HL-60/S4 treated with phorbol 12-myristate 13-acetate at 8.2 ng/mL for 4 days and 3 days (cell line): Measurements from ENCODE around the gene ZBTB7B.

ENCODE experiments used
- in situ Hi-C: fragments of 300-500 bp; cut with MboI; formaldehyde crosslinking; loops from 2 replicates; pipeline ENCODE4 v1.15.0; 2022; ENCODE audit warnings: low sequenced_read_pairs

ZBTB7B gene

DNA sequence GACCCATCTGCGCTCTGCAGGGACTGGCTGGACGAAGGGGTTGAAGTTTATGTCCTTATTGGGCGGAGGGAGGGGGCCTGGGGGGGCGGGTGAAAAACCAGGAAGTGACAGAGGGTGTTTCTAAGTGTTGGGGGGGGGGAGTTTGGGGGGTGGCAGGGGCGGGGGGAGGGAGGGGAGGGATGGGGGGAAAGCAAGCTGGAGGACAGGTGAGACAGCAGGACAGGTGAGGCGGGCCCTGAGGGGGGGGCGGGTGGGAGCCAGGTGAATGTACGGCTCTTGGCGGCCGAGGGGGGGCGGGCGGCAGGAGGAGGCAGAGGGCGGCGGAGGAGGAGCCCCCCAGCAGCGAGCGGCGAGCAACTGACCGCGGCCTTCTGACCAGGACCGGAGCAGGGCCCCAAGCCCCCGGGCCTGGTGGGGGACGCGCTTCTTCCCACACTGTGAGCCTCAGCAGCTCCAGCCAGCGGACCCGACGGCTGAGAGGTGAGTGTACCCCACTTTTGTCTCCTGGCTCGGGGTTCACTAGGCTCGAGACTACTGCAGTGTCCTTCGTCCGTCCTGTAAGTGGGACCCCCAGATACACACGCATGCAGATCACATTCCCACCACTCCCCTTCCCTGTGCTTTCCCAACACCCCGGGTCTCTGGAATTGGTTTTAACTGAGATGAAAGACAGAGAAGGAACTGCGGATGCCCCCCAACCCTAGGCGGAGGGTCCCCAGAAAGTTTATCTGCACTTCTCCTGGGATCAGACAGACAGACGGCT is at the start of gene ZBTB7B:
ZBTB7B (plus strand) TSS at position 339 of the 763 bp plus-strand sequence. CDS start 11,859 bp downstream, outside the sequence.
- in situ Hi-C loops, result no loop called here

DNA sequence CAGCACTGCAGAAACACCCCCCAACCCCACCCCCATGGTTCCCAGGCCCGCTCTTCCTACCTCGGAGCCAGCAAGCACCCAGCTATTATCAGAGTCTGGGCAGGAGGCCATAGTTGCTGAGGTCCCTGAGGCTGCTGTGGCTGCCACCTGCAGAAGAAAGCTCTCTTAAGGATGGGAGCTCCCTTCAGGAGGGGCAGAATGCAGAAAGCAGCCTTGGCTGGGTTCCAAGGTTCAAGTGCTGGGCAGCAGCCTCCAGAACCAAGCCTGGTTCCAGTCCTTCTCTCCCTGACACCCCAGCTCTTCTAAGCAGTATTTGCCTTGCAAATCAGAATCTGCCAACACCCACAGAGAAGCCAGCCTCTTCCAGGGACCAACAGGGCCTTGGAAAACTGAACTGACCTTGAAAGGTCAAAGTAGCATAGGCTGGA is 49.0 kb upstream of the ZBTB7B start:
- in situ Hi-C loops, result no loop called here

DNA sequence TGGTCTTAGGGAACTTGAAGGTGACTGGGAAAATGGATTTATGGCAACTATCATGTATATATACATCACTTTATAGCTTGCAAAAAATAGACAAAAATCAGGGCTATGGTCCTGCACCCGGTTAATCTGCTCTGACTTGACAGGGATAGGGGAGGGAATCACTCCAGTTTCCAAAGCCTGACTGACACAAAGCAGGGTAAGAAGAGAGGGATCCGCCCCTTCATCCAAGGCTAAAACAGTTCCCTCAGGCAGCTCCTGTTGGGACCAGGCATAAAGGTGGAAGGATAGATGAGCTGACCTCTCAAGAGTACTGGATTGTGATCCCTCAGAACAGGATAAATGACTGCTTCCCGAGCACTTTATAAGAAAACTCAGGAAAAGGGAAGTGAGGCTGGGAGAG is 48.1 kb upstream of the ZBTB7B start:
- in situ Hi-C loops, result no loop called here

DNA sequence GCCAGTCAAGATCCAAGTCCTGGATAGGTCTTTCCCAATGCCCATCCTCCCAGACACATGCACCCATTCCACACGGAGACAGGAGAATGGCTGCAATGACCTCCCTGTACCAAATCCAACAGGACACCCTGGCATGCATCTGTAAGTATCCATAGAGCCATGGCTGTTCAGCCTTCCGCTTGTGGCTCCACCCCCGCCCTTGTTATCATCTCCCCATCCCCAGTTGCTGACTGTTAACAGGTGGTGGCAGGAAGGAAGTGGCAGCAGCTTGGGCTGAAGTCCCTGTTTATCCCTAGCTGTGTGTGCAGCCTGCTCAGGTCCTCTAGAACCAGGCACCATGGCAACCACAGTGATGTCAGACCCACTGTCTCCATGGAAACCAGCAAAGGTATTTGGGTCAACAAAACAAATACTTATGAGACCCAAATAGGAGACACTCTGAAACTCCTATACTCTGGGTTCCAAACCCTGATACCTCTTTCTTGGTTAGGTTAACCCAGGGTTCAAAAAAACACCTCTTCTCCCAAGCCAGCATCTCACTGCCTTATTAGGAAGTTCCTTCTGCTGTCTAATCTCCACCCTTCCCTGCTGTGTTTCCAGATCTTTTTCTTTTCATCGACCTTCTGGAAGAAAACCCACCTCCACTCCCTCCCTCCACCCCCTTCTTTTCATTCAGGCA is 47.4 kb upstream of the ZBTB7B start:
- in situ Hi-C loops, result no loop called here

DNA sequence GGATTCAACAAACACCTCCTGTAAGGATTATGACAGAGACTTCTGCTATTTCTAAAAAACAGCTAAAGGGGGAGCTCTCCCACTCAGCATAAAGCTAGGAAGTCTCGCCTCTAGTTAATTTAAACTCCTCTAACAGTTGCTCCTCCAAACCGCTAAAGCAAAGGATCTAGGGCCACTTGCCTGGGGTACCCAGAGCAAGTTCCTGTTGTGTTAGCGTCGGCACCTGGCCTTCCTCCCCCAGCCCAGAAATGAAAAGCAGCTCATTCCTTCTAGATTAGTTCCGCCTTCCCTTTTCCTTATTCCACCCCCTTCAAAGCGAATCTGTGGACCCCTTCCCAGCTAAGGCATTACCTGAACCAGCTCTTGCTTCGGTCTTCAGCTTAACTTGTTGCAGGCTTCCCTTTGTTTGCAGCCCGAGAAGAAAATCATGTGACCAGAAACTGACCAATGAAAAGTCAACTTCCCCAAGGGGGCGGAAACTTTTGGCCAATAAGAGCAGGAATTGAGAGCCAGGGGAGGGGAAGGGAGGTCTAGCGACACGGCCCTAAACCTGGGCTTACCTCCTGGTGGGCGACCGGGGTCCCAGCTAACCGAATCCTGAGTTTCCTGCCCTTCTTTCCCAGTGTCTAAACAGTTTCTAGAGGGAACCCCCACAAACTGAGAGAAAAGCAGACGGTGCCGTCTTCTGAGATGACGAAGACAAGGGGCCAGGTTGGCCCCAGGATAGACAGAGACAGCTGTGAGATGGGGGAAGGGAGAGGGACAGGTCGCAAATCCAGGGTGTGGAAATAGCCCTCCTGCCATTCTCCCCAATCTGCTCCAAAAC is 46.7 kb upstream of the ZBTB7B start, which contains the start of gene PBXIP1:
PBXIP1 (minus strand) TSS at position 382 of the 826 bp plus-strand sequence. CDS start 2,378 bp downstream, outside the sequence.
- in situ Hi-C loops, result no loop called here

DNA sequence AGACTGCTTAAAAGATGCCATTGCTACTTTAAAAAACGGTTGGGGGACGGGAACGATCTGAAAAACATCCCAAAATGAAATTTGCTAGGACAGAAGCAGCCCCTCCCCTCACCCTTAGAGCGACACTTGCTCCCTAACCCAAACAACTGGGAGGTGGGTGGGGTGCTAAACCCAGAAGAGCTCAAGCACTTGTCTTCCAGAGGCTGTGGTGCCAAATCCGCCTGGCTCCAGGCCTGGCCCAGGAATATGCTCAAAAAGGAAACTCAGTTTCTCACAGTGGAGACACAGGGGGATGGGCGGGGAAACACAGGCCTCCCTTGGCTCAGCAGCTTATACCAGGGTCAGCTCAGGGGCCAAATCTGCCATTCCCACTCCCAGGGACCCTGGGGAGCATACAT is 46.1 kb upstream of the ZBTB7B start:
- in situ Hi-C loops, result no loop called here

DNA sequence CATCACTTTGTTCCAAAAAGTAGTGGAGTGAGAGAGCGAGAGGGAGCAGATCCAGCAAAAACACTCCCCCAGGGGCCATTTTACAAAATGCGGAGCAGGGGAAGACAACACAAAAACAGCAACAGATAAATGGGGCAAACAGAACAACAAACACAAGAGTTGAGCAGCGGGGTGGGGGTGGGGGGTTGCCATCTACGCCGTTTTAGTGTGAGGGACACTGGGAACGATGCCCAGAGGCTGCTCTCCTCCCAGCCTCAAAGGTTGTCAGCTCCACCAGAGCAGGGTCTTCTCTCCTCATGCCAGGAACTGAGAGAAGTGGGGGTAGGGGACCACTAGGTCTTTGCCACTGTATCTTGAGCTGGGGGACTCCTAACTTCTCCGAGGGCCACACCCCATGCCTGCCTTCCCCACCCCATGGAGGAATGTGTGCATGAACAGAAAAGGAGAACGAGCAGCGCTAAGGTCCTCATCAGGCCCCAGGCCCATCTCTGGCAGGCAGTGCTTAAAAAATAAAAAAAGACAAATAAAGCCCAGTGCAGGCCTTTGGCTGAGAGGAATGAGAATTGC is 45.4 kb upstream of the ZBTB7B start:
- in situ Hi-C loops, result no loop called here

DNA sequence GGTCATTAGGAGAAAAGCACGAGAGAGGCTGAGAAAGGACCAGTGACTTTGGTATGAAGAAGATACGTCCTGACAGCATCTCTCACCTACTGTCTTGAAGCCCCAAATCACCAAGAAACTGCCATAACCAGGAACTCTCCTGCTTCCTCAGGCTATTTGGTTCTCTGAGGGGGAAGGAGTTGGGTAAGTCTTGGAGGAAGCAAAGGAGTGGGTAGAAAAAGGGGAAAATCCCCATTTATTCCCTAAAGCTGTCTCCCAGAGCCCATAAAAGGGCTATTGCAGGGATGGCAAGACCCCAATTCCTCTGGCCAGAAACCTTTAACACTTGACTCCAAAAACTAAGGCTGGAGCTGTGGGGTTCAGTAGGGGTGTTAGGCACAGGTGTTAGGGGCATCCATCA is 44.6 kb upstream of the ZBTB7B start:
- in situ Hi-C loops, result no loop called here

DNA sequence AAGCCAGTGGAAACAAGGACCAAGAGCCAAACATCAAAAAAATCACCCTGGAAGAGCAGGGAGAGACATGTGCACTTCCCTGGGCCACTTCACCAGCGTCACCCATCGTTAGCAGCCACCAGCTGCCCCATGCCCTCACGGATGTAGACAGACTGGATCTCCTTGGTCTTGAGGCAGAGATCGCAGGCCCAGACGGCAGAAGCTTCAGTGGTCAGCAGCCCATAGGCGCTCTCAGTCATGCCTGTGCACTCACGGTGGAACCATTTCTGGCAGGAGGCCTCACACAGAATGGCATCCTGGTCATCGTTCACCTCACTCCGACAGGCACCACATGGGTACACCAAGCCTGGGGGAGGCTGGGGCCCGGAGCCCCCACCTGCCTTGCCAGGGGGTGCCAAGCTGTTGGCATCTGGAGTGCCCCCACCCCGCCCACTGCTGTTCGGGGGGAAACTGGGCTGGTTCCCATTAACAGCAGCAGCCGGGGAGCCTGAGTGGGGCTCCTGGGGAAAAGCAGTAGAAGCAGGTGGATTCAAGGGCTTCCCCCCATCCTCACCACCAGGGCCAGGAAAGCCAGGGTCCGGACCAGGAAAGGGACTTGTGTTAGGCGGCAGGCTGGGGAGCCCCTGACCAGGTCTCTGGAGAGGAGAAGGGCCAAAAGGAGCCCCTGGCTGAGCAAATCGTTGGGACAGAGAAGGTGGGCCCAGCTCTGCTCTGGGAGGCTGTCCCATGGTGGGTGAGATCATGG is 43.7 kb upstream of the ZBTB7B start:
- in situ Hi-C loops, result no loop called here

DNA sequence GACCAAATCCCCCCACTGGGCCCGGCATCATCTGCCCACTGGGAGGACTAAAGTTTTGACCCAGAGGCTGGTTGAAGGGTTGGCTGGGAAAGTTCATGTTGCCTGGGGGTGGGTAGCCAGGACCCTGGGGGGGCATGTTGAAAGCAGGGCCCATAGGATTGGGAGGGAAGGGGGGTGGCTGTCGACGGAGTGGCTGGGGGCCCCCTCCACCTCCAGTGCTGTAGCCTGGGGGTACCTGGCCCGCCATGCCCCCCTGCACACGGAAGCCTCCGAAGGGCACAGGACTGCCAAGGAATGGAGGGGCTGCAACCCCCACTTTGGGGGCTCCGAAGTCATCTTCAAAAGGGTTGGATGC is 43.2 kb upstream of the ZBTB7B start:
- in situ Hi-C loops, result no loop called here

DNA sequence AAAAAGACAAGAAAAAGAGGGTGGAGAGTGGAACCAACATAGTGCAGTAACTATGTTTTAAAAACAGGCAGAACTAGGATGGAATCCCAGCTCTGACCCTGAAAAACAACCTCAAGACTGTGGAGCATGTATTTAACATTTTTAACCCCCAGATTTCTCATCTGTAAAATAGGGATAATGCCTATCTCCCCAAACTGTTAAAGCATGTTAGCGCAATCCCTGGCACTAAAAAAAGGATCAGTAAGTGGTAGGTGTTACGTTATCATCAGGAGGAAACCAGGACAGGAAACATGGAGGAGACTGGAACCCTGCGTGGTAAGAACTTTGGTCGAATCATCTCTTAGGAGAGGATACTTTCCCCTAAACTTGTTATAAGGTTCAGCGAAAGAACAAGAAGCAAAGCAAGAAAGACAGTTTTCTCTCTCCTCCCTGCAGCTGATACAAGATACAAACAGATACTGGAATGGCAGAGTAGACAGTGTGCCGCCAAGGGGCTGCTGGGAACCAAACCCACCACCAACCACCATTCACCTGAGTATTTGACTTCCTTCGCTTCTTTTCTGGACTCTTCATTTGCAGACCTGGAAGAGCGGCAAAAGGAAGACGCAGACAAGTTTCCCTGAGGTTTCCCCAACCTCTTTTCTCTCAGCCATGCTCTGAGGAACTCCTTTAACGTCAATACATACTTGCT is 42.0 kb upstream of the ZBTB7B start:
- in situ Hi-C loops, result no loop called here

DNA sequence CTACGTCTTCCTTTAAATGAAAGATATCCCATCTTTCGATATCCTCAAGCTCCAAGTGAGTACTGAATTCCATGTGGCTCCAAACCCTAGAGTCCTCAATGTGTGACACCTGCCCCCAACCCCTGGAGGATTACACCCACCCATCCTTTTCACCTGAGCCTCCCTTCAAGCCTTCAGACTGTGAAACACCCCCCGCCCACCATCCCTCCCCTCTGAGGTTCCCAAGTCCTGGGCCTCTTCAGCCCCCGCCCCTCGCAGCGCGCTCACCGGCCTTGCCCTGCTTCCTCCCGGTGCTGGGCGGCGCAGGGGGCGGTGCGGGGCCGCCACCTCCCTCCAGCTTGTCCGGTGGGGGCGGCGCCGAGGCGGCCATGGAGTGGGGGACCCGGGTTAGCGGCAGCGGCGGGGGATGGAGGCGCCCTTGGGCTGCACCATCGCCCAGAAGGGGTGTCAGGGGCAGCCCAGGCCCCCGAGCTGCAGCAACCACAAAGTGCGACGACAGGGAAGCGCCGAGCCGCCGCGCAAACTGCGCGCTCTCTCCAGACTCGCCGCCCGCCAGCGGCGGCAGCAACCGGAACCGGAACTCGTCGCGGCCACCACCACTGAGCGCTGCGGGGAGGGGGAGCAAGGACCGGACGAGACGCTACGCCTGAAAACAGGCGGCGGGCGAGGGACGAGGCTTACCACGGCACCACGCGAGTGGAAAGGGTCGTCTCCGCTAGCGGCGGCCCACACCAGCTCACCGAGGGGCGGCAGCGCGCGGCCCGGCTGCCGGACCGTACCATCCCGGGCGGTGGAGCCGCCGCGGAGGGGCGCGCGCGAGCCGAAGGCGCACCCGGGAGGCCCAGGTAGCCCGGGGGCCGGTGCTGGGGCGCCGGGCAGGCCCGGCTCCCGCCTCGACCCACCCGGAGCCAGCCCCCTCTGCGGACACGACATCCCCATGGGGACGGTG is 41.1 kb upstream of the ZBTB7B start, which contains the start of gene PYGO2:
PYGO2 (minus strand) TSS at position 576 of the 949 bp plus-strand sequence; CDS start at position 370, 206 bp downstream.
- in situ Hi-C loops, result no loop called here

DNA sequence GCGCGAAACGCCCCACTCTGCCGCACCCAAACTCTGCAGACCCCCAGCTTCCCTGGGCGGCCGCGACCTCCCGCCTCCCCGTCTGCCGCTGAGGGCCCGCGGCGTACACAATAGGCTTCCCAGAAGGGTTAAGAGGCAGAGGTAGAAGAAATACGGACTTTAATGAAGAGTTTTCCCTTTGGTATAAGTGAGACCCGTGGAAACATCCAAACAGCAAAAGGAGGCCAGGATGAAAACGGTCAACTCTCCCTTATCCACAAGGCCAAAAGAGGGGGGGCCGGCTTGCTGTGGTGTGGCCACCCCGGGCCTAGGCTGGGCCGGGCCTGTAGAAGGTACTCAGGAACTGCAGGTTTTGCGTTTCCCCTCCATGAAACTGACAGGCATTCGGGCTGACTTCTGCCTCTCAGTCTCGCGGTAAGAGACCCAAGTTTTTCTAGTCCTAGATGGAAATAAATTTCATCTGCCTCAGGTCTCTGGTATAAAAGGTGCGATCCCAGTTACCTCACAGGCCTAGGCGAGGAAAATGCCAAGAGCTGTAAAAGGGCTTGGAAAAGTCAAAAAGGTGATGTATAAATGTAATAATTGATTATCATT is 40.3 kb upstream of the ZBTB7B start:
- in situ Hi-C loops, result no loop called here

DNA sequence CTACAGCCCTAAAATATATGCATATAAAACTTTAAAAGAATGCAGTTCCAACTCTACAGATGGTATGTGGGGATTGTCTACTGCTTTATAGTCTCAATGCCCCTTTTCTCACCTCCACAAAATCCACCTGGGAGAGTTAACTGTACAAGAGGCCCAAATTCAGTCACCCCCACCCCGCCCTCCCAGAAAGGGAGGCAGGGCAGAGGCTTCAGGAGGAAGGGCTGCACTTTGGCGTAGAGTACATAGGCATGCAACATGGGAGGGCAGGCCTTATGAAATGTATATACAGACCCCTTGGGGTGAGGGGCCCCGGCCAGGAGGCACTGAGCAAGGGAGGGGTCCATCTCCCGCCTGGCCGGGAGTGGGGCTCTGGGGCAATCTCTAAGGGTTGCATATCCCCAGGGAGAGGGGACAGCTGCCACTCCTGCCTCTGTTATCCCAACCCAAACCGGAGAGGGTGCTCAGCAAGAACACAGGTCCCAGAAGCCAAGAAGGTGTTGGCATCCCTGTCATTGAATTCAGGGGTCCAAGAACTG is 39.7 kb upstream of the ZBTB7B start:
- in situ Hi-C loops, result no loop called here

DNA sequence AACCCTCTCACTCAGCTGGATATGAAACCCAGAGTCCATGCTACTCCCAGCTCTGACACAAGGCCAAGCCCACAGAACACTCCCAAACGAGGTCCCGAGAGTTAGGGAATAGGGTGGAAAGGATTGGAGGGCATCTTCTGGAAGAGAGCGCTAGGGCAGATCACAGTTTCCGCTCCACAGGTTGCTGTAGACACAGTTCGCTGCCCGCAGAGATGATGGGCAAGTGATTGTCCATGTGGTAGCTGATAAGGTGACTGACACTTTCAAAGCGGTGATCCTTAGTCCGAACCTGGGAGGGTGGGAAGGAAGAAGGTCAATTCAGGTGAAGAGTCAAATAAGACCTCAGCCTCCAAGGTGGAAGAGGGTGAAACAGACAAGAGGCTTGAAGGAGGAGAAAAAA is 39.0 kb upstream of the ZBTB7B start:
- in situ Hi-C loops, result no loop called here

DNA sequence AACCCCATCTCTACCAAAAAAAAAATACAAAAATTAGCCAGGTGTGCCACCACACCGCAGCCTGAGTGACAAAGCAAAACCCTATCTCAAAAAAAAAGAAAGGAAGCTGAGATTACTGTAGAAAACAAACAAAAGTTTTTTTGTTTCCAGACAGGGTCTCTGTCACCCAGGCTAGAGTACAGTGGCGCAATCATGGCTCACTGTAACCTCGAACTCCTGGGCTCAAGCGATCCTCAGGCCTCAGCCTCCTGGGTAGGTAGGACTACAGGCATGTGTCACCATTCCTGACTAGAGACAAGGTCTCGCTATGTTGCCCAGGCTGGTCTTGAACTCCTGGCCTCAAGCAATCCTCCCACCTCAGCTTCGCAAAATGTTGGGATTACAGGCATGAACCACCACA is 38.2 kb upstream of the ZBTB7B start:
- in situ Hi-C loops, result no loop called here

DNA sequence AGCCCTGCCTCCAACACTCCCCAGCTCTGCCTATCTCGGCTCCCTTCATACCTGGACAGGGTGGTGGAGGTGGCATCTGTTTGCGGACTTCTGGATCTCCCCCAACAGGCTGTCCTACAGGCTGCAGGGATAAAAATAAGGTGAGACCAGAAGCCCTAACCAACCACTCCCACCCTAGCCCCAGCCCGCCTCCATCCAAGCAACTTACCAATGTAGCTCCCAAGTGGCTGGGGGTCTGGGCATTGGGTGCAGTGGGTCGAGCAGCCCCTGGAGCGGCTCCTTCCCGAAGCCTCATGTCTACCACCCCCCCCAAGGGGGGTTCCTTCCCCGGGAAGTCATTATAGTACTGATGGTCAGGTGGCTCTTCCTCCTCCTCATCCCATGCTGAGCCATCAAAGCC is 36.5 kb upstream of the ZBTB7B start:
- in situ Hi-C loops, result no loop called here

DNA sequence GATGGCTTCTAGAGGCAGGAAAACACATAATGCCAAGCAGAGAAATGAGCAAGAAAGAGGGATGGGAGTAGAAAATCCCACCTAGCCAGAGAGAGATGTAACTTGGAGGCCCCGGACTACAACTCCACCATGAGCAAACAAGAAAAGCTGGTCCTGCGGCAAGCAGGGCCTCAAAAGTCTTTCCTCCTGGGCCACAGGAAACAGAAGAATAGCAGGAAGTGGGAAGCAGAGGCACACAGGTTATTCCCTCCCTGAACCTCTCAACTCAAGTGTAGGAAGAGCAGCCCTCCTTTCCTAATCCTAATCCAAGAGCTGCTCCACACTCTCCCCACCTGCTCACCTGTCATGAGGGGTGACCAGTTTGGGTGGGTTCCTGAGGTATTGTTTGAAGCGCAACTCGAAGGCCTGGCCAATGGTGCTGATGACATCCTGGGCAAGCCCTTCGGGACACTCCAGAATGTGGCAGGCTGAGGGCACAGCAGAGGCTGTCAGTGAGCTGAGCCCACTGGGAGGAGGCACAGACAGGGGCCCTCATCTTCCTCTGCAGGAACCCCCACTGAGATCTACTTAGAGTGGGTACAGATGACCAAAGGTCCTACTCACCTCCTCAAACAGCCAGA is 35.2 kb upstream of the ZBTB7B start:
- in situ Hi-C loops, result no loop called here
